GM19372 (cell line): Measurements from ENCODE around the gene ZNF438.

Experiments used
- ATAC-seq: cut with Tn5 transposase; IDR thresholded peaks from one replicate; pipeline ENCODE4 v1.9.1; 2021; ENCODE audit warnings: mild to moderate bottlenecking, low read depth, moderate library complexity; ENCODE audit not compliant: unreplicated experiment

ZNF438 gene

GRCh38 chr10:30832749-30833627 lies 198.7 kb downstream of the ZNF438 start:
- ATAC-seq: no peak

GRCh38 chr10:30832001-30832748 lies 199.5 kb downstream of the ZNF438 start:
- no peak for ATAC-seq

DNA sequence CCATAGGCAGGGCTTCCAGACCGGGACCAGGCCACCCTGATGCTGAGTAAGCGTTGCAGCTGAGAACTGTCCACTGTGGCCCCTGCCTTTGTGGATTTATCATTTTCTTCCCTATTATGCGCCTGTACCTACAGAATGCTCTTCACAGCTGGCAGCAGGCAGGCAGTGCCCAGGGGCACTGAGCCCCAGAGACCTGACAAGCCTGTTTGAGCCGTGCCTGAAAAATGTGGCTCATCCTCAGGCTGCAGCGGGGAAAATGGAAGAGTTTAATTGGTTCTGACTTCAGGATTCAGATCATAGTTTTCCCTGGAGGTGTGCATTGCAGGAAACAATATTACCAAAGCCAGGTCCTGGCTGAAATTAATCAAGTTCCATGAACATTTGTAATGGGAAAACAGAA lies 200.2 kb downstream of the ZNF438 start:
- no peak for ATAC-seq

- ATAC-seq: no peak
Measured at GRCh38 chr10:30830315-30831230, 201.1 kb downstream of the ZNF438 start.

- ATAC-seq: no peak
Measured at GRCh38 chr10:30829901-30830300, 201.8 kb downstream of the ZNF438 start.

GRCh38 chr10:30828680-30829079 lies 203.0 kb downstream of the ZNF438 start:
- no peak for ATAC-seq

GRCh38 chr10:30828164-30828563 lies 203.5 kb downstream of the ZNF438 start:
- ATAC-seq: no peak

DNA sequence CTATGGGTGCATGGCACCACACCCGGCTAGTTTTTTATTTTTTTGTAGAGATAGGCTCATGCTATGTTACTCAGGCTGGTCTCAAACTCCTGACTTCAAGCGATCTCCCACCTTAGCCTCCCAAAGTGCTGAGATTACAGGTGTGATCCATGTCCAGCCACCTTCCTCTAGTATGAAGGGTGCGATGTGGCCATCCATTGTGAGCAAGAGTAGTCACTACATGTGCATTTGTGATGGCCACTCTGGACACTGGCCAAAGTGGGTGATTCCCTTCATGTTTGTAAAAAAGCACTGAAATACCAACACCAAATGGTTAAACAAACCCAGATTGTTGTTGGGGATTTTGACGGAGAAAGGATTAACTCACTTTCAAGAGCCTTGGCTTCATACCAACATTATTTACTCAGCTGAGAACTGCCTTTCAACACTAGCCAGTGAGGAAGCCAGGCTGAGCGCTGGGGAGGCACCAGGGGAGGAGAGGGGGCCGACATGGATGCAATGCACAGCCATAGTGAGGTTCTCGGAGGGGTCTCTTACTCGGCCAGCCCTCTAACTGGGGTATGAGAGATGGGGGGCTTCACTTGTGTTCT lies 204.0 kb downstream of the ZNF438 start:
- ATAC-seq: no peak

DNA sequence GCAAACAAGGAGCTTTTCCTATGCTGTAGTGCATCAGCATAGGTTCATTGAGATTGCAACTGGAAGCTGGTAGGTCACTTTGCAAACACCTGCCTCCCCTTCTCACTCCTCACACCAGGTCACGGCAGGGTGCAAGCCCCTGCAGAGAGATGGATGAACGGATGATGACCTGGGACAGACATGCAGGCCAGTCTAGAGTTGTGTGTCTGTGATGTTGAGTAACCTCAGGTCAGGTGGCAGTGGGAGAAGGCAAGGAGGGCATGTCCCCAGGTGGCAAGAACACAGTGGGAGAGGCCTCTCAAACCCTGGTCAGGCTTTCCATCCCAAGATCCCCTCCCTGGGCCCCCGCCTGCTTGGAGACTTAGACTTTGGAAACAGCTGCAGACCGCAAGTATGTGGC lies 205.0 kb downstream of the ZNF438 start:
- ATAC-seq: no peak

GRCh38 chr10:30825495-30825894 lies 206.2 kb downstream of the ZNF438 start:
- no peak for ATAC-seq

DNA sequence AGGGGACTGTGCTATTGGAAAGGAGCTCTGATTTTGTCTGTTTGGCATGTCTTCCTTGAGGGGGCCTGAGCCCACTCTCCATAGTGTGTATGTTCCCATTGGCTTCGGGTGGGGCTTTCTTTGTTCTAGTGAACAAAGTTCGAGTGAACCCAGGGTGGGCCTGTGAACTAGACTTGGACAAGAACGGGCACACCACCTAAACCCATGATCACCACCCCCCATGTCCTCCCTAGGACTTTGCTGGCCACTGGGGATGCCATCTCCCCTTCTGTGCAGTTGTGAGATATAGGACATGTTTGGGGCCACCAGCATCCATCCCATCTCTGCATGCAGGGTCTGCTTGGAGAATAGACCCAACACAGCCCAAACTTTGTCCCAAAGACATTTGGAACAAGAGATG lies 206.6 kb downstream of the ZNF438 start:
- ATAC-seq: no peak

- ATAC-seq: no peak
Measured at GRCh38 chr10:30823651-30824050, 208.0 kb downstream of the ZNF438 start.

GRCh38 chr10:30822693-30823465 lies 208.8 kb downstream of the ZNF438 start:
- ATAC-seq: no peak

DNA sequence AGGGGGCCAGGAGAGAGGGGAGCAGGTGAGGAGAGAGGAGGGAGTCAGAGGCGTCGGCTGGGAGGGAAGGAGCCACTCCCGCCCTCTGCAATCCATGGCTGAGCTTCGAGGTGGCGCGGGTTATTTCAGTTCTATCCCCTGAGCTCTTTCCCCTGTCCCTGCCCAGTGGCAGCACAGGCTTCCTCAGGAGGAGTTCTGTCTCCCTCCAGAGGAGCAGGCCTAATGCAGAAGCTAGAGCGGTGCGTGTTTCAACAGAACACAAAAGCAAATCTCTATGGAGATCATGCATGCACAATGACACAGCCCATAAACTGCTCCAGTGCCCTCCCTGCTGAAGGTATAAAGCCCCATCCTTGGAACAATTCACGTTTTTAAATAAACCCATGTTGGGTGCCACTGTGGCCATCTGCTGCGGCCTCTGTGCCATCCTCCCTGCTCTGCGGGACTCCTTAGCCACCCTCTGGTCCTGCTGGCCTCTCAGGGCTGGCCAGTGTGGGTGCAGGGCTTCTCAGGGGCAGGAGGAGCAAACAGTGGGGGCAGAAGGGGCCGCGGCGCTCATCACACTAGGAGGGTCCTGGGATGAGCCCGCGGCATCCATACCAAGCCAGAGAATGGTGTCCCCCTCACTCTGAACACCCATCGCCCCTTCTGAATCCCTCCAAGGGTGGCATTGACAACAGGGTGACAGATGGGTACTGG lies 209.5 kb downstream of the ZNF438 start:
- no peak for ATAC-seq

DNA sequence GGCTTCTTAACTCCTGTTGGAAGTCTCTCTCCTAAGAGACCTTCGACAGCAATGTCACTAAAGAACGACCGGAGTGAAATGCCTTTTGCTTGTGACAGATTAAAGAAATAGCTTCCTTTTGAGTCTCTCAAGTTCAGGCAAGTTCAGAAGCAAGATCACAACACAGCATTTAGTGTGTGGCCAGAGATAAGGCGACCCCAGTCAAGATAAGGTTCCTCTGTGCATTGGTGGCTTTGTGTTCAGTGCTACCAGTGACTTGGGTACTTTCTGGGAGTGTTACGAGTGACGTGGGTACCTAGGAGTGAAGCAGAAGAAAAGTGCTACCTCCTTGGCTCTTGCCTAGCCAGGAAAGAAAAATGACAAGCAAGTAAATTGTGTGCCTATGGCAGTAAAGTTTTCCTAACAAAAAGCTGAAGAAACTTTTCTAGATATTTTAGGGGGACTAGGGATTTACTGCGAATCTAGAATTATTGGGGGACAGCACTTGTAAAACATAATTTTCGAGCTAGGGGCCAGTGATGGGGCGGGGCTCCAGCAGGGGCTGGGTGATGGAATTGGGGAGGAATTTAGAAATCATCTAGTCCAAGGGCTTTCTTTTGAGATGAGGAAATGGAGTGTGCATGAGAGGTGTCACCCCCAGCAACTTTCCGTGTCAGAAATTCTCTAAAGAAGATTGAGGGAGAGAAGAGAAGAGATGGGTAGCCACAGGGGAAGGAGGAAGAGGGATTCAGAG lies 210.2 kb downstream of the ZNF438 start:
- no peak for ATAC-seq

- ATAC-seq: no peak
Measured at GRCh38 chr10:30820261-30820991, 211.2 kb downstream of the ZNF438 start.

GRCh38 chr10:30819341-30820181 lies 212.1 kb downstream of the ZNF438 start:
- ATAC-seq: no peak
